Bronchial epithelial cell (primary cell): ENCODE measurements around the gene TRMT10B. TPM values are rescaled to one million over a fixed set of nuclear protein-coding genes. Genes with fewer than 3 reads are reported as not detected.

ENCODE experiments used
- DNase-seq: peaks from one replicate; pipeline ENCODE4 v3.0.0-alpha.2; 2010; ENCODE audit warnings: low read depth
- FAIRE-seq: peaks from 2 replicates; lab custom pipeline; 2011; peaks lifted over from hg19 to GRCh38; lab: Jason Lieb, UNC
- H3K27me3 ChIP-seq: 2 replicates; pipeline ENCODE4 v1.5.1; 2011; ENCODE audit warnings: low read length; ENCODE audit not compliant: control insufficient read depth, insufficient read depth
- H3K36me3 ChIP-seq: 2 replicates; pipeline ENCODE4 v1.5.1; 2011; ENCODE audit warnings: low read length; ENCODE audit not compliant: control insufficient read depth, insufficient read depth
- H3K4me3 ChIP-seq: 2 replicates; pipeline ENCODE4 v1.5.1; 2011; ENCODE audit warnings: mild to moderate bottlenecking, low read depth, low read length, control low read depth
- CTCF ChIP-seq: IDR thresholded peaks from 2 replicates; pipeline ENCODE4 v1.5.1; 2011; ENCODE audit warnings: mild to moderate bottlenecking, moderate library complexity, low read length, control low read depth, inconsistent platforms; ENCODE audit not compliant: insufficient read depth, severe bottlenecking
- total RNA-seq: library from RNA; depleted of rRNA; stranded (reverse); fragments of >200 nt; gene quantifications from 2 replicates; pipeline ENCODE4 v1.2.1, GENCODE V29; 2014

TRMT10B gene
- total RNA-seq, 1 donor from 2014 or later = 3.2 TPM

- FAIRE-seq (no peak), DNase-seq (no peak)
- Histone ChIP-seq H3K36me3 (no peaks in the 10 kb centered on the region), H3K4me3 (no peak overlapping the region), H3K27me3 (no peaks in the 10 kb centered on the region)
- TF ChIP-seq CTCF = no peak
These were observed 22.8 kb upstream of the TRMT10B start for GRCh38 chr9:37730839-37731238.

- Histone ChIP-seq H3K36me3 (no peaks in the 10 kb centered on the region), H3K27me3 (no peaks in the 10 kb centered on the region), H3K4me3 (no peak overlapping the region)
- FAIRE-seq (no peak), DNase-seq (no peak)
- no peak for TF ChIP-seq CTCF
These were observed 21.4 kb upstream of the TRMT10B start for GRCh38 chr9:37732086-37732741.

GRCh38 chr9:37732952-37733351 is 20.7 kb upstream of the TRMT10B start:
- no peak for DNase-seq
- H3K4me3 ChIP-seq = no peak overlapping the region
- H3K27me3 ChIP-seq = no peaks in the 10 kb centered on the region
- TF ChIP-seq CTCF = no peak
- H3K36me3 ChIP-seq = no peaks in the 10 kb centered on the region
- no peak for FAIRE-seq

- DNase-seq = no peak
- Histone ChIP-seq H3K4me3 (no peak overlapping the region), H3K36me3 (no peaks in the 10 kb centered on the region), H3K27me3 (no peaks in the 10 kb centered on the region)
- FAIRE-seq = no peak
- no peak for TF ChIP-seq CTCF
These were observed 14.4 kb upstream of the TRMT10B start for GRCh38 chr9:37739222-37739621.

GRCh38 chr9:37740128-37740527 is 13.5 kb upstream of the TRMT10B start:
- FAIRE-seq (no peak), DNase-seq (no peak)
- H3K4me3 ChIP-seq = no peak overlapping the region
- no peaks in the 10 kb centered on the region for H3K27me3 ChIP-seq
- TF ChIP-seq CTCF = no peak
- no peaks in the 10 kb centered on the region for H3K36me3 ChIP-seq
